Neural crest cell (in vitro differentiated cells): Measurements from ENCODE around the gene TNFSF8. TPM values are rescaled to one million over a fixed set of nuclear protein-coding genes. Genes with fewer than 3 reads are reported as not detected.

Source experiments
- DNase-seq: peaks from one replicate; pipeline ENCODE4 v3.0.0; 2021; ENCODE audit warnings: low read depth, mixed read lengths, low spot score
- H3K27ac Mint-ChIP-seq: one replicate; pipeline ENCODE4 v1.8.0; 2021; ENCODE audit warnings: mild to moderate bottlenecking, mixed read lengths; ENCODE audit not compliant: unreplicated experiment
- H3K27me3 Mint-ChIP-seq: 2 replicates; pipeline ENCODE4 v1.8.0; 2021; ENCODE audit warnings: low read depth, mild to moderate bottlenecking, mixed read lengths
- H3K36me3 Mint-ChIP-seq: 2 replicates; pipeline ENCODE4 v1.8.0; 2021; ENCODE audit warnings: low read depth, mild to moderate bottlenecking, mixed read lengths
- H3K4me1 Mint-ChIP-seq: 2 replicates; pipeline ENCODE4 v1.8.0; 2021; ENCODE audit warnings: mixed read lengths
- H3K4me3 Mint-ChIP-seq: one replicate; pipeline ENCODE4 v1.8.0; 2021; ENCODE audit warnings: mild to moderate bottlenecking, mixed read lengths
- H3K9me3 Mint-ChIP-seq: 2 replicates; pipeline ENCODE4 v1.8.0; 2021; ENCODE audit warnings: mixed read lengths
- CTCF ChIP-seq: fragments of 200-600 bp; sonication (generic); conservative IDR thresholded peaks from 2 replicates; pipeline ENCODE4 v1.5.0; 2021; ENCODE audit warnings: antibody characterized with exemption, mild to moderate bottlenecking
- total RNA-seq: library from RNA; stranded (reverse); gene quantifications from 2 replicates; pipeline ENCODE4 v1.2.1, GENCODE V29; 2021

TNFSF8 gene
- total RNA-seq, 1 donor from 2014 or later, result not detected

DNA sequence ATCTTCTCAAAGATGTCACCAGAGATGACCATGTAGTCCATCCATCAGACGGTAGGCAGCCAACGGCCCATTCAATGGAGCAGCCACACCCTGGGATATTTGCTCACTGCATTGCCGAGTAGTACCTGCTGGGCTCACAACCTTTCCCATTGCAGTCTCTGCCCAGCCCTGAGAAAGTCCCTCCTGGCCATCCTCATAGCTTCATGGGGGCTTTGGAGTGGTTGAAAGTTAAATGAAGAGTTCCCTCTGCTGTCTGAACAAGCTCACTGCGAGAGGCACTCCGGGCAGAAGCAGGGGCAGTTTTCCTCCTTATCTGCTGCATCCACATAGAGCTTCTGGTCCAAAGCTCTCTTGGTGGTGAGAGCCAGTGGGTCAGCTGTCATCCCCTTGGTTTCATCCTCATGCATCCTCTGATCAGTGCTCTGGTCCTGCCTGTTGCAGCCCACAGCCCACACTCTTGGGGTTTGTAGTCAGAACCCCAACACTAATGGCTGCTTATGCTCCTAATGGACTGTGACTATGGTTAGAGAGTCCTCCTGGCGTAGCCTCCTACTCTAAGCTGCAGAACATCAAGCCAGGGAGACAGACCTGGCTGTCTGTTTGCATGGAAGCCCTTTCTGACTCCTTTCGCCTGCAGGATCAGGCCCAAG lies 23.3 kb downstream of the TNFSF8 start:
- peak; percentile 63 for TF ChIP-seq CTCF
- H3K27me3 Mint-ChIP-seq, result no peaks in the 10 kb centered on the region
- no peak overlapping the region for H3K27ac Mint-ChIP-seq
- H3K9me3 Mint-ChIP-seq, result no peaks in the 10 kb centered on the region
- H3K36me3 Mint-ChIP-seq, result no peaks in the 10 kb centered on the region
- no peak overlapping the region for H3K4me3 Mint-ChIP-seq
- H3K4me1 Mint-ChIP-seq, result no peaks in the 10 kb centered on the region
- DNase-seq, result no peak

- no peak for DNase-seq
- no peaks in the 10 kb centered on the region for H3K36me3 Mint-ChIP-seq
- no peaks in the 10 kb centered on the region for H3K27me3 Mint-ChIP-seq
- no peak overlapping the region for H3K4me3 Mint-ChIP-seq
- no peak for TF ChIP-seq CTCF
- H3K4me1 Mint-ChIP-seq, result no peaks in the 10 kb centered on the region
- H3K9me3 Mint-ChIP-seq, result no peaks in the 10 kb centered on the region
- no peak overlapping the region for H3K27ac Mint-ChIP-seq
These were observed 25.0 kb downstream of the TNFSF8 start for GRCh38 chr9:114905170-114905940.

- TF ChIP-seq CTCF, result no peak
- no peaks in the 10 kb centered on the region for H3K9me3 Mint-ChIP-seq
- no peaks in the 10 kb centered on the region for H3K4me1 Mint-ChIP-seq
- H3K27ac Mint-ChIP-seq, result no peak overlapping the region
- DNase-seq, result no peak
- H3K27me3 Mint-ChIP-seq, result no peaks in the 10 kb centered on the region
- no peaks in the 10 kb centered on the region for H3K36me3 Mint-ChIP-seq
- H3K4me3 Mint-ChIP-seq, result no peak overlapping the region
These were observed 27.4 kb downstream of the TNFSF8 start for GRCh38 chr9:114902786-114903524.

DNA sequence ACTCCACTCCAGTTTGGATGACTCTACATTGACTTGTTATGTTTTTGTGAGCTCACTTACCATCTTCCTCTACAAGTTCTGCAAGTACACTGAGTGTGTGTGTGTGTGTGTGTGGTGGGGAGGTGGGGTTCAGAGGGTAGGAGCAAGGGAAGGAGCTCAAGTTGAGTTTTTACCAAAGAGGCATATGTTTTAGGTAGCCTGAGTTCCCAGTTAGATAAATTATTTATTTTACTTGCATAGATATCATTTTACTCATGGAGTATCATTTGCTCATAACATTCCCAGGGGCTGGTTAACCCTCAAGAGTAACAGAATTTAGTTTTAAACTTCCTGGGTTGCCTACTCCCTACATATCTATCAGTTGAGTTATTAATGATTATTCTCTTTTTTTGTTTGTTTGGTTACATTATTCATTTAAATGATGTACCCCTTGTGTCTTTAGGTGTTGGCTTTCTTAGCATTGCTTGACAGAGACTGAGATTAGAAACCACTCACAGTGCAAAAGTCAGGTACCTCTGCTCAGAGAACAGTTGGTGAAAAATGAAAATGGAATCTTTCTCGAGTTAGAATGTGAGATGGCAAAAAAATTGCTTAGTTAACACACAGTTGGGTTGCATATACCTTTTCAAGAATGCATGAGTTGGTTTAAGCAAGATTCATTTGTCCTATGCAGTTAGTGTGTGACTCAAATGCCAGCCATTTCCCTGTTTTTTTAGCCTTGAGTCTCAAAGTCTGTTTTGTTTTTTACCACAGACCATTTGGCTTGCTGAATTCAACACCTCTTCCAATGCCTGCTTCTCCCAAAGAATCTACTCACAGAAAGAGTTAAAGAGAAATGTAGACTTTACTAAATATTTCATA lies 29.2 kb downstream of the TNFSF8 start:
- TF ChIP-seq CTCF, result no peak
- no peaks in the 10 kb centered on the region for H3K4me1 Mint-ChIP-seq
- no peaks in the 10 kb centered on the region for H3K36me3 Mint-ChIP-seq
- no peaks in the 10 kb centered on the region for H3K9me3 Mint-ChIP-seq
- H3K4me3 Mint-ChIP-seq, result no peak overlapping the region
- H3K27ac Mint-ChIP-seq, result no peak overlapping the region
- no peaks in the 10 kb centered on the region for H3K27me3 Mint-ChIP-seq
- no peak for DNase-seq

DNA sequence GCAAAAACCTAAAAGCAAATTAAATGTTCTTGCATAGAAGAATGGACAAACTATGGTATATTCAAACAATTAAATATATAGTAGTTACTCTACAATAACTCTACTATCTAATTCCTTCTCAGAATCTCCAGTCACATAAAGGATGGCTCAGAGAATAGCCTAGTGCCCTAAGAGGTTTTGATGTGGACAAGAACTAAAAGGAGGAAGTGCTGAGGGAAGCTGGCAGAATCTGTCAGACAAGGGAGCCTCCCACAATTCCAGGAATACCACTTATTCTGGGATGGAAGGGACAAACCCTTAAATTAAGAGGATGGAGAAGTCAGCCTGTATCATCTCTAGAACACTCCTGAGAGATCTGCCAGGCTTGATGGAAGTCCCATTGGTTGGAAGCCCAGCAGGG lies 30.4 kb downstream of the TNFSF8 start:
- H3K27ac Mint-ChIP-seq, result no peak overlapping the region
- TF ChIP-seq CTCF, result no peak
- H3K4me3 Mint-ChIP-seq, result no peak overlapping the region
- H3K4me1 Mint-ChIP-seq, result peaks cover 7% of the 10 kb centered on the region
- H3K27me3 Mint-ChIP-seq, result no peaks in the 10 kb centered on the region
- no peaks in the 10 kb centered on the region for H3K9me3 Mint-ChIP-seq
- DNase-seq, result no peak
- no peaks in the 10 kb centered on the region for H3K36me3 Mint-ChIP-seq
